ENCODE results near the gene TEKT3. TPM values are rescaled to one million over a fixed set of nuclear protein-coding genes. Genes with fewer than 3 reads are reported as not detected.

Gene TEKT3
- total and polyA plus RNA-seq, 2 of the 4 experiments (the other 2 are of a cell fraction) = 0.15 TPM; not detected in 1

- Histone ChIP-seq H3K4me2 (ENCODE audit: low read depth, low read length) (no peak overlapping the region), H3K56ac (ENCODE audit: extremely low read depth, insufficient read depth, low read length) (no peak overlapping the region), H3K27me3 (ENCODE audit: control insufficient read depth, insufficient read depth, low read length) (peaks cover 50% of the 10 kb centered on the region), H3K14ac (replicated peaks; ENCODE audit: low read depth, low read length) (no peak overlapping the region), H3K4ac (ENCODE audit: low read depth, low read length) (peak overlapping the region; percentile 17; the same call in 1 of the 2 replicates), H2BK15ac (ENCODE audit: low read depth, low read length) (no peak overlapping the region), H3K9me1 (ENCODE audit: insufficient read depth, low read length) (peaks cover 12% of the 10 kb centered on the region), H3K23ac (ENCODE audit: low read depth, low read length) (no peak overlapping the region), H3K79me1 (ENCODE audit: low read depth in 1 of 2, low read length in 2 of 2) (no peaks in the 10 kb centered on the region), H3K9ac (ENCODE audit: low read depth, low read length) (no peak overlapping the region), H2BK120ac (ENCODE audit: low read depth, low read length) (peak overlapping the region; percentile 40; the same call in 1 of the 2 replicates), H3K9me3 (ENCODE audit: control insufficient read depth, insufficient read depth, low read length) (no peaks in the 10 kb centered on the region), H4K20me1 (ENCODE audit: insufficient read depth, low read length) (peaks cover 8% of the 10 kb centered on the region; the same call in 1 of the 2 replicates), H3K36me3 (ENCODE audit: control insufficient read depth, insufficient read depth, low read length) (no peaks in the 10 kb centered on the region), H2AK5ac (ENCODE audit: low read depth, low read length) (no peak overlapping the region), H2AK9ac (replicated peaks; ENCODE audit: low read depth, low read length, poor library complexity) (no peak overlapping the region), H3K4me1 (ENCODE audit: control insufficient read depth, insufficient read depth, low read length) (peaks cover 18% of the 10 kb centered on the region), H3K18ac (ENCODE audit: low read depth, low read length) (no peak overlapping the region), H3K27ac (ENCODE audit: insufficient read depth, low read length) (no peak overlapping the region), H4K8ac (ENCODE audit: low read depth in 2 of 2, low read length in 2 of 2) (no peak overlapping the region), H2AFZ (replicated peaks; ENCODE audit: low read length, poor library complexity) (no peak overlapping the region), H2BK20ac (ENCODE audit: low read depth, low read length) (0 out of 2 replicates have a peak overlapping the region, but pooled peaks have one; percentile 20), H4K91ac (ENCODE audit: insufficient read depth, low read depth, low read length) (no peak overlapping the region), H3K4me3 (ENCODE audit: insufficient read depth, low read depth, low read length) (no peak overlapping the region), H2BK5ac (ENCODE audit: low read depth, low read length, poor library complexity, severe bottlenecking) (no peak overlapping the region), H4K5ac (ENCODE audit: low read depth, low read length) (no peak overlapping the region)
- DNase-seq = peak; percentile 51
- POLR2A ChIA-PET (ENCODE audit: unreplicated experiment) = no interaction called here
- no peak for ATAC-seq (ENCODE audit: low read depth)
- dilution Hi-C loops (cut with HindIII; ENCODE audit: low sequenced_read_pairs, unreplicated experiment) = no loop called here
- in situ Hi-C loops (cut with MboI; ENCODE audit: low sequenced_read_pairs) = loop anchor here (10.0 to 25.0 kb wide), 3 partner anchors 166 to 694 kb away; no protein-coding TSS in a partner anchor
- WGBS, 2 experiments (ENCODE audit: extremely low coverage in 2 of 2, insufficient read length in 1 of 2) = no CpG with 5 or more reads among the region's 1 CpG
- no peak for TF ChIP-seq MAFK (IDR thresholded peaks at IDR 0.05; ENCODE audit: low read depth, low read length)
- no peak for TF ChIP-seq CTCF (conservative IDR thresholded peaks at IDR 0.05; ENCODE audit: low read depth, low read length)
- no peak for TF ChIP-seq BHLHE40 (IDR thresholded peaks at IDR 0.05; ENCODE audit: low read depth, low read length)
- intact Hi-C loops (cut with micrococcal nuclease) = loop anchor here (10.0 kb wide), 1 partner anchor 76 kb away; the partner anchor contains the start of gene TEKT3
- CTCF ChIA-PET = no interaction called here
- BruUV-seq (replicated peaks) = no TSS peak
Measured at GRCh38 chr17:15268461-15268860, 72.9 kb downstream of the TEKT3 start.
